ENCODE measurements around the gene TEP1.
"Not testable (repeated sequence)": the region's sequence is repeated elsewhere in the genome, so short reads cannot be mapped to it uniquely, and the experiment has no call there.

The TEP1 gene

DNA sequence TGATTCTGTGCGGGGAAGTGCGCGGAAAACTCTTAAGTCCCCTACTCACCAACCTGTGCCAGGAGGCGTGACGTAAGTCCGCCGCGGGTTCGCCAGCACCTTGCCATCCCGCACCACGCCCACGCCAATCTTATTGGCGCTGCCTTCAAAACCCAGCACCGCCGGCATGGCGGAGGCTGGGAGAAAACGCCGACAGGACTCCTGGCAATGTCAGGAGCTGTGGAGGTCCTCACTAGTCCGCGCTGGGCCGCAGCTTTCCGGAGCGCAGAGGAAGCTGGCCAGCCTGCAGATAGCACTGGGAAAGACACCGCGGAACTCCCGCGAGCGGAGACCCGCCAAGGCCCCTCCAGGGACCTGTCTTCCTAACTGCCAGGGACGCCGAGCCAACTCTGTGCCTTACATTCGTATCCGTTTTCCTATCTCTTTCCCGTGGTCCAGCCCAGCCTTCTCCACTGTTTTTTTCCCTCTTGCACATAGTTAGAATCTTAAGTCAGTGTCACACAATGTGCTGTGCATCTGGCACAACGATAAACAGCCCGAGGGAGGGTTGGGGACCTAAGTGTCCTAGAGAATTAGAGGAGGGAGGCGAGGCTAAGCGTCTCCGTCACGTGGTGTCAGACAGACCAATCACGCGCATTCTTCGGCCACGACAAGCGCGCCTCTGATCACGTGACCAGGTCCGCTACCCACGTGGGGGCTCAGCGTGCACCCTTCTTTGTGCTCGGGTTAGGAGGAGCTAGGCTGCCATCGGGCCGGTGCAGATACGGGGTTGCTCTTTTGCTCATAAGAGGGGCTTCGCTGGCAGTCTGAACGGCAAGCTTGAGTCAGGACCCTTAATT, 41.4 kb upstream of the TEP1 start, which contains the start of the genes APEX1 and OSGEP:
Gene APEX1, plus strand, starts transcription at position 711 of the 839 bp plus-strand sequence. CDS start 420 bp downstream, outside the sequence.
Gene OSGEP, minus strand, starts transcription at position 297 of the 839 bp plus-strand sequence. Its CDS starts 129 bp downstream, at position 168.
- DNase-seq (ENCODE audit: low read depth in 1 of 2, low spot score in 1 of 2), result peak; percentile 99 to 100
- Histone ChIP-seq H3K27me3 (ENCODE audit: insufficient read depth, poor library complexity, severe bottlenecking) (no peaks in the 10 kb centered on the region), H3K27ac (replicated peaks) (peak within 1 kb of the TSS; percentile 98), H3K4me3 (replicated peaks; ENCODE audit: insufficient read depth, low read length) (peak within 1 kb of the TSS; percentile 81)
- TF ChIP-seq, protein P1, sequence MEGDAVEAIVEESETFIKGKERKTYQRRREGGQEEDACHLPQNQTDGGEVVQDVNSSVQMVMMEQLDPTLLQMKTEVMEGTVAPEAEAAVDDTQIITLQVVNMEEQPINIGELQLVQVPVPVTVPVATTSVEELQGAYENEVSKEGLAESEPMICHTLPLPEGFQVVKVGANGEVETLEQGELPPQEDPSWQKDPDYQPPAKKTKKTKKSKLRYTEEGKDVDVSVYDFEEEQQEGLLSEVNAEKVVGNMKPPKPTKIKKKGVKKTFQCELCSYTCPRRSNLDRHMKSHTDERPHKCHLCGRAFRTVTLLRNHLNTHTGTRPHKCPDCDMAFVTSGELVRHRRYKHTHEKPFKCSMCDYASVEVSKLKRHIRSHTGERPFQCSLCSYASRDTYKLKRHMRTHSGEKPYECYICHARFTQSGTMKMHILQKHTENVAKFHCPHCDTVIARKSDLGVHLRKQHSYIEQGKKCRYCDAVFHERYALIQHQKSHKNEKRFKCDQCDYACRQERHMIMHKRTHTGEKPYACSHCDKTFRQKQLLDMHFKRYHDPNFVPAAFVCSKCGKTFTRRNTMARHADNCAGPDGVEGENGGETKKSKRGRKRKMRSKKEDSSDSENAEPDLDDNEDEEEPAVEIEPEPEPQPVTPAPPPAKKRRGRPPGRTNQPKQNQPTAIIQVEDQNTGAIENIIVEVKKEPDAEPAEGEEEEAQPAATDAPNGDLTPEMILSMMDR (IDR thresholded peaks at IDR 0.05; ENCODE audit: insufficient read depth, low read length), result no peak
- TF ChIP-seq POLR2AphosphoS5 (IDR thresholded peaks at IDR 0.05; ENCODE audit: low read depth) (peak; percentile 96), REST (IDR thresholded peaks at IDR 0.05; ENCODE audit: insufficient replicate concordance, low read depth) (peak; percentile 64)

GRCh38 chr14:20452831-20453230, 39.5 kb upstream of the TEP1 start:
- H3K27ac ChIP-seq (replicated peaks); H3K4me3 ChIP-seq (replicated peaks; ENCODE audit: insufficient read depth, low read length); DNase-seq (ENCODE audit: low read depth in 1 of 2, low spot score in 1 of 2); H3K27me3 ChIP-seq (ENCODE audit: insufficient read depth, poor library complexity, severe bottlenecking): not testable (repeated sequence)

DNA sequence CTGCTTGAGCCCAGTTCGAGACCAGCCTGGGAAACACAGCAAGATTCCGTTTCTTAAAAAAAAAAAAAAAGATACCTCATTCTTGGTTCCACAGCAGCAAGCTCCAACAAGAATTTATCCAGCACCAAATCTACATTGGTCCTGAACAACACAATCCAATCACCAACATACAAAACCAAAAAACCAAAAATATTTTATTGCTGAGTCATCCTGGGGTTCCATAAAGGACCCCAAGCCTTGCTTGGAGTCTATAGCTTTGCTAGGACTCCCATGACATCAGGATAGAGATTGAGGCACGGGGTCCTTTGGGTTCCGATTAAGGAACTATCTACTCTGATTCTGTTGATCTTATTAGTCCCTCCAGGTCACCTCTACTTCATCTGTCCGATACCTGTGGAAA, 33.6 kb upstream of the TEP1 start:
- DNase-seq (ENCODE audit: low read depth in 1 of 2, low spot score in 1 of 2), result no peak
- Histone ChIP-seq H3K27ac (replicated peaks) (no peak overlapping the region), H3K27me3 (ENCODE audit: insufficient read depth, poor library complexity, severe bottlenecking) (no peaks in the 10 kb centered on the region), H3K4me3 (replicated peaks; ENCODE audit: insufficient read depth, low read length) (no peak overlapping the region)
- TF ChIP-seq REST (IDR thresholded peaks at IDR 0.05; ENCODE audit: insufficient replicate concordance, low read depth) (no peak), GABPA (IDR thresholded peaks at IDR 0.05; ENCODE audit: low read depth) (no peak), POLR2AphosphoS5 (IDR thresholded peaks at IDR 0.05; ENCODE audit: low read depth) (no peak)

GRCh38 chr14:20443650-20444049, 30.3 kb upstream of the TEP1 start:
- not testable (repeated sequence) for H3K4me3 ChIP-seq (replicated peaks; ENCODE audit: insufficient read depth, low read length); H3K27ac ChIP-seq (replicated peaks); H3K27me3 ChIP-seq (ENCODE audit: insufficient read depth, poor library complexity, severe bottlenecking); DNase-seq (ENCODE audit: low read depth in 1 of 2, low spot score in 1 of 2)

DNA sequence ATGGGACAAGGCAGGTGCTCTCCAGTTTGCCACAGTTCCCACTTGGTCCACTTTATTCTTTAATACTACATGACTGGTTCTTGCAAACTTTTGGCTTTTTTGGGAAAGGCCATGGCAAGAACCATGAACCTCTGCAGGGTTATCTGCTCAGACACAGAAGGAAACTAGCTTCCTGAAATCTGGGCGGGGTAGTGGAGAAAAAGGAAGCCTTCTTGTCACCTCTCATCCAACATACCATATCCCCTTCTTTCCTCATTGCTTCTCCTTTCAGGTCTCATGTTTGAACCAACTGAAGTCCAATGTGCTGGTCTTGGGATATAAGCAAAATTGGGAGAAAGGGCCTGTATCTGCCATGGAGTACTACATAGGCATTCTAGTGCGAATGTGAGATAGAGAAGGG, 28.2 kb upstream of the TEP1 start:
- peak in 1 of 2 experiments; percentile 25 for DNase-seq (ENCODE audit: low read depth in 1 of 2, low spot score in 1 of 2)
- Histone ChIP-seq H3K4me3 (replicated peaks; ENCODE audit: insufficient read depth, low read length) (no peak overlapping the region), H3K27ac (replicated peaks) (no peak overlapping the region), H3K27me3 (ENCODE audit: insufficient read depth, poor library complexity, severe bottlenecking) (no peaks in the 10 kb centered on the region)
- no peak for TF ChIP-seq REST (IDR thresholded peaks at IDR 0.05; ENCODE audit: insufficient replicate concordance, low read depth)
- TF ChIP-seq SPI1 (IDR thresholded peaks at IDR 0.05; ENCODE audit: borderline replicate concordance, low read depth), result peak; percentile 23; the same call in 1 of the 2 replicates

All from HL-60 (cell line).